ENCODE data around the gene RGN. TPM values are rescaled to one million over a fixed set of nuclear protein-coding genes. Genes with fewer than 3 reads are reported as not detected.

The RGN gene
- total RNA-seq, result not detected

- Mint-ChIP-seq H3K4me1 (ENCODE audit: low read depth) (no peaks in the 10 kb centered on the region), H3K9me3 (no peaks in the 10 kb centered on the region), H3K27me3 (no peaks in the 10 kb centered on the region), H3K36me3 (ENCODE audit: low read depth) (no peaks in the 10 kb centered on the region), H3K4me3 (no peak within 1 kb of the TSS), H3K27ac (no peak within 1 kb of the TSS)
- ATAC-seq (no peak), DNase-seq (no peak)
- ChIA-PET CTCF (no interaction called here), POLR2A (no interaction called here)
- intact Hi-C loops (cut with micrococcal nuclease), result no loop called here
- TF ChIP-seq CTCF (IDR thresholded peaks at IDR 0.05), result no peak
Observed at GRCh38 chrX:47078129-47079043, at the start of gene RGN. RGN (plus strand) TSS chrX:47078443; CDS start chrX:47081145, 2,702 bp downstream.

GRCh38 chrX:47030339-47030738 lies 47.9 kb upstream of the RGN start:
- peak; percentile 63 for TF ChIP-seq CTCF (IDR thresholded peaks at IDR 0.05)
- peak; percentile 6 for DNase-seq
- ATAC-seq, result no peak
- intact Hi-C loops (cut with micrococcal nuclease), result no loop called here
- H3K36me3 Mint-ChIP-seq (ENCODE audit: low read depth), result no peaks in the 10 kb centered on the region
- H3K27me3 Mint-ChIP-seq, result no peaks in the 10 kb centered on the region
- H3K27ac Mint-ChIP-seq, result no peak overlapping the region
- no peaks in the 10 kb centered on the region for H3K9me3 Mint-ChIP-seq
- H3K4me1 Mint-ChIP-seq (ENCODE audit: low read depth), result no peaks in the 10 kb centered on the region
- ChIA-PET POLR2A (no interaction called here), CTCF (interaction anchor here (0.6 to 1.4 kb wide), 7 partner anchors 34 to 230 kb away, joined by 3 read pairs; no protein-coding TSS in a partner anchor)
- H3K4me3 Mint-ChIP-seq, result no peak overlapping the region

GRCh38 chrX:47047989-47048388 lies 30.3 kb upstream of the RGN start:
- Mint-ChIP-seq H3K27me3 (no peaks in the 10 kb centered on the region), H3K4me1 (ENCODE audit: low read depth) (no peaks in the 10 kb centered on the region), H3K27ac (no peak overlapping the region), H3K9me3 (peaks cover 6% of the 10 kb centered on the region), H3K36me3 (ENCODE audit: low read depth) (no peaks in the 10 kb centered on the region), H3K4me3 (no peak overlapping the region)
- ChIA-PET POLR2A (no interaction called here), CTCF (no interaction called here)
- no peak for ATAC-seq
- intact Hi-C loops (cut with micrococcal nuclease), result no loop called here
- TF ChIP-seq CTCF (IDR thresholded peaks at IDR 0.05), result no peak
- DNase-seq, result no peak

GRCh38 chrX:47059142-47059874 lies 18.9 kb upstream of the RGN start:
- Mint-ChIP-seq H3K4me1 (ENCODE audit: low read depth) (no peaks in the 10 kb centered on the region), H3K27me3 (peaks cover 2% of the 10 kb centered on the region), H3K27ac (no peak overlapping the region), H3K4me3 (no peak overlapping the region), H3K9me3 (no peaks in the 10 kb centered on the region), H3K36me3 (ENCODE audit: low read depth) (no peaks in the 10 kb centered on the region)
- no peak for ATAC-seq
- DNase-seq, result no peak
- TF ChIP-seq CTCF (IDR thresholded peaks at IDR 0.05), result no peak
- ChIA-PET POLR2A (no interaction called here), CTCF (no interaction called here)
- intact Hi-C loops (cut with micrococcal nuclease), result no loop called here

GRCh38 chrX:47060708-47061107 lies 17.5 kb upstream of the RGN start:
- ChIA-PET POLR2A (no interaction called here), CTCF (no interaction called here)
- no peak overlapping the region for H3K4me3 Mint-ChIP-seq
- TF ChIP-seq CTCF (IDR thresholded peaks at IDR 0.05), result no peak
- no peaks in the 10 kb centered on the region for H3K9me3 Mint-ChIP-seq
- no peak overlapping the region for H3K27ac Mint-ChIP-seq
- intact Hi-C loops (cut with micrococcal nuclease), result no loop called here
- no peak for DNase-seq
- ATAC-seq, result no peak
- no peaks in the 10 kb centered on the region for H3K36me3 Mint-ChIP-seq (ENCODE audit: low read depth)
- peaks cover 2% of the 10 kb centered on the region for H3K27me3 Mint-ChIP-seq
- H3K4me1 Mint-ChIP-seq (ENCODE audit: low read depth), result no peaks in the 10 kb centered on the region
